AG04450 (cell line): ENCODE results near the gene HIVEP3. TPM values are rescaled to one million over a fixed set of nuclear protein-coding genes. Genes with fewer than 3 reads are reported as not detected.

Source experiments
- CTCF ChIA-PET: fragments of 300-600, 350-600 bp; formaldehyde crosslinking; extraction: SDS; loops from one replicate; lab custom pipeline; 2022; ENCODE audit warnings: antibody characterized with exemption, inconsistent platforms; lab: Charles Lee
- POLR2A ChIA-PET: fragments of 350-600 bp; formaldehyde crosslinking; extraction: SDS; loops from one replicate; lab custom pipeline; 2021; ENCODE audit warnings: antibody characterized with exemption, inconsistent platforms; lab: Yijun Ruan, JAX
- DNase-seq: peaks from one replicate; pipeline ENCODE4 v3.0.0-alpha.2; 2011; ENCODE audit warnings: low read depth, low spot score
- H3K27ac ChIP-seq: one replicate; pipeline ENCODE4 v1.5.1; 2012; ENCODE audit warnings: low read depth, low read length, control low read depth
- H3K27me3 ChIP-seq: one replicate; pipeline ENCODE4 v1.6.0; 2012; ENCODE audit warnings: low read length; ENCODE audit not compliant: control insufficient read depth, insufficient read depth
- H3K4me3 ChIP-seq: 2 replicates; pipeline ENCODE4 v1.5.1; 2011; ENCODE audit warnings: mild to moderate bottlenecking, low read depth, low read length, control low read depth
- H3K9me3 ChIP-seq: 2 replicates; pipeline ENCODE4 v1.5.1; 2012; ENCODE audit warnings: low read length; ENCODE audit not compliant: control insufficient read depth, insufficient read depth
- polyA plus RNA-seq: library from polyadenylated mRNA; depleted of rRNA; stranded (reverse); fragments of >200 nt; gene quantifications from 2 replicates; pipeline ENCODE4 v1.2.3, GENCODE V29; 2011
- TF ChIP-seq, protein P1 (sequence below): IDR thresholded peaks from 2 replicates; pipeline ENCODE4 v1.5.1; 2011; ENCODE audit warnings: low read depth, low read length, control low read depth, inconsistent platforms

Gene HIVEP3
- polyA plus RNA-seq, 1 experiment = 4.8 TPM

DNA sequence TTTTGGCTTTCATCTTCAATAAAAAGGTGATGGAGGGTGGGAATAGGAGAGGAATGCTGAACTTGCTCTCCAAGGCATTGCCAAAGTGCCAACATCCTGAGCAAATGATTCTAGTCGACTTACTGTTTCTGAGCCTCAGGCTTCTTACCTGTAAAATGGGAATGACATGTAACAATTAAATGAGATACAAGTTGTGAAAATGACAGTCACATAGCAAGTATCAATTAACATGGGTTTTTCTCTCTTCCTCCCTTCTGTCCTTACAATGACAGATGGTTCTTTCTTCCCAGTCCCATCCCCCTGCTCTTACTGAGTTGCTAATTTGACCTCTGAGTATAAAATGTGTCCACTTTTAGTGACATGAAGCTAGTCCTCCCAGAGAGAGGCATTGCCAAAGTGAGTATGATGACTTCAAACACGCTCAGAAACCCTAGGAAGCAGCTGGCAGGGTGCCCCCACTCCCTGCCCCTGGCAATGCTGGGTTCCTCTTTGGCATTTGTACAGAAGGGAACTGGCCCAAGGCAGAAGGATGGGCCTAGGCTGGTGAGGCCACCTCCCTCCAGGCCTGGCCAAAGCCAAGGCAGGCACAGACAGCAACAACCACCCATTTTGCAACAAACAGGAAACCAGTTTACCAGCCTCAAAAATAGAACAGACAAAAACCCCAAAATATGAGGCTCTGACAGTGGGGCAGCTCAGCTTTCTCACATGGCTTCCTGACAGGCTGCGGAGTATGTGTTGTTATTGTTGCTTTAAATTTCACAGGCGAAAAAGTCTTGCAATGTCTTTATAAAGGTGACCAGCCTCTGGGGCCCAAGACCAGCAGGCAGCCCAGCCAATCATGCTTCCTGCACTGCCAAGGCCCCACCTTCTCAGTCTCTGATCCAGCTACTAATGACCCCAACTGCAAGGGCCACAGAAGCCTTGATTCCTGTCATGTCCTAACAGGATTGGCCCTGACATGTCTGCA is 115.9 kb downstream of the HIVEP3 start:
- Histone ChIP-seq H3K27ac (no peak overlapping the region), H3K4me3 (no peak overlapping the region), H3K27me3 (no peaks in the 10 kb centered on the region), H3K9me3 (no peaks in the 10 kb centered on the region)
- ChIA-PET CTCF (interaction anchor here (1.1 to 1.6 kb wide), 2 partner anchors 204 to 371 kb away, joined by 3 to 4 read pairs; no protein-coding TSS in a partner anchor), POLR2A (no interaction called here)
- TF ChIP-seq, protein P1, sequence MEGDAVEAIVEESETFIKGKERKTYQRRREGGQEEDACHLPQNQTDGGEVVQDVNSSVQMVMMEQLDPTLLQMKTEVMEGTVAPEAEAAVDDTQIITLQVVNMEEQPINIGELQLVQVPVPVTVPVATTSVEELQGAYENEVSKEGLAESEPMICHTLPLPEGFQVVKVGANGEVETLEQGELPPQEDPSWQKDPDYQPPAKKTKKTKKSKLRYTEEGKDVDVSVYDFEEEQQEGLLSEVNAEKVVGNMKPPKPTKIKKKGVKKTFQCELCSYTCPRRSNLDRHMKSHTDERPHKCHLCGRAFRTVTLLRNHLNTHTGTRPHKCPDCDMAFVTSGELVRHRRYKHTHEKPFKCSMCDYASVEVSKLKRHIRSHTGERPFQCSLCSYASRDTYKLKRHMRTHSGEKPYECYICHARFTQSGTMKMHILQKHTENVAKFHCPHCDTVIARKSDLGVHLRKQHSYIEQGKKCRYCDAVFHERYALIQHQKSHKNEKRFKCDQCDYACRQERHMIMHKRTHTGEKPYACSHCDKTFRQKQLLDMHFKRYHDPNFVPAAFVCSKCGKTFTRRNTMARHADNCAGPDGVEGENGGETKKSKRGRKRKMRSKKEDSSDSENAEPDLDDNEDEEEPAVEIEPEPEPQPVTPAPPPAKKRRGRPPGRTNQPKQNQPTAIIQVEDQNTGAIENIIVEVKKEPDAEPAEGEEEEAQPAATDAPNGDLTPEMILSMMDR = no peak
- no peak for DNase-seq

DNA sequence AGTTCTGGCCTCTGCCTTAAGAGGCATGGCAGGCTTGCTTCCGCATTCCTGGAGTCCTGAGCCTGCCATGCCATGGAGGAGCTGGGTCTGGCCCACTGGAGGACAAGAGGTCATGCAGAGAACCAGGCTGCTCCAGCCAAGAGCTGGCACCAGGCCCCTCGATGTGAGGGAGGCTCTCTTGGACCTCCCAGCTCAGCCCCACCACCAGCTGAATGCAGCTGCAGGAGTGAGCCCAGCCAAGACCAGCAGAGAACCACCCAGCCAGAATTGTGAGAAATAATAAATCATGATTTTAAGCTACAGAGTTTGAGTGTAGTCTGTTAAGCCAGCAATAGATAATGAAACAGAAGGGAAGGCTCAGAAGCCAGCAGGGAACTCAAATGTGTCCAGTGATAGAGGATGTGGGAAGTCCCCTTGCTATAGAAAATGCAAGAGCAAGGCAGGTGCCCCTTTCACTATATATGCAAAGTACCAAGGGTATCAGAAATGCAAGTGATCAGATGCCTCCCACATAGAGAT is 118.4 kb downstream of the HIVEP3 start:
- no peak for DNase-seq
- CTCF ChIA-PET = interaction anchor here (0.6 kb wide), 1 partner anchor 179 kb away, joined by 3 read pairs; no protein-coding TSS in a partner anchor
- Histone ChIP-seq H3K27me3 (no peaks in the 10 kb centered on the region), H3K4me3 (no peak overlapping the region), H3K9me3 (no peaks in the 10 kb centered on the region), H3K27ac (no peak overlapping the region)
- POLR2A ChIA-PET = interaction anchor here (0.7 to 1.2 kb wide), 2 partner anchors 58 to 127 kb away, joined by 3 to 7 read pairs; no protein-coding TSS in a partner anchor
- TF ChIP-seq, protein P1 = no peak

DNA sequence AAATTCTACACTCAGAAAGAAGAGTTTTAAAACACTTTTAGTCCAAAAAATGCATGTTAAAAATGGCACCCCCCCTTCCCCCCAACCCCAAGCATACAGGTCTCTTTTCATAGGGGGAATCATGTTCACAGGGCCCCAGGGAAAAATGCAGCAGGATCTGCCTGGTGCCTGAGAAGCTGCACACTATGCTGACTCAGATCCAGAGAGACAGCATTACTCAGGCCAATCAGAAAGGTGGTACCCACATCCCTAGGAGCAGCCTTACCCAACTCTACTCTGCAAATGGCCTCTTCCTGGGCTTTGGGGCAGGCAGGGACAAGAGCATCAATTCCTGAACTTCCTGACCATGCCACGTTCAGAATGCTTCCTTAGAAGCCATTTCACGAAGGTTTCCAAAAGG is 119.0 kb downstream of the HIVEP3 start:
- TF ChIP-seq, protein P1 = no peak
- Histone ChIP-seq H3K27me3 (no peaks in the 10 kb centered on the region), H3K27ac (no peak overlapping the region), H3K9me3 (no peaks in the 10 kb centered on the region), H3K4me3 (no peak overlapping the region)
- DNase-seq = no peak
- ChIA-PET CTCF (interaction anchor here (0.6 kb wide), 1 partner anchor 179 kb away, joined by 3 read pairs; no protein-coding TSS in a partner anchor), POLR2A (interaction anchor here (0.7 to 1.2 kb wide), 2 partner anchors 57 to 127 kb away, joined by 3 to 7 read pairs; no protein-coding TSS in a partner anchor)

DNA sequence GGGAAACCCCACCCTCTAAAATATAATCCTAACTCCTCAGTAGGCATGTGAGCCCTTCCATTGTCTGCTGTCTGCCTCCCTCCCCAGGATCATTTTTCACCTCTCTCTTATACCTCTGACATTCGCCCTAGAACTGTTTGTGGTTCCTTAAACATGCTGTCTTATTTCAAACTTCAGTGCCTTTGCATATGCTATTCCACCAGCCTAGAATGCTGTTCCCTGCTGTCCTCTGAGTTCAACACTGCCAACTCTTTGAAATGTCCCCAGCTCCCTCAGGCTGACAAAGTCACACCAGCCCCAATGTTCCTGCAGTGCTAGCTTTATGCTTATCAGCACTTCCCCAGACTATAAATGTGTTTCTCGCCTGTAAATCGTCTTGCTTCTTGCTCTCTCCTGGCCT is 119.5 kb downstream of the HIVEP3 start:
- TF ChIP-seq, protein P1 = no peak
- Histone ChIP-seq H3K27me3 (no peaks in the 10 kb centered on the region), H3K4me3 (no peak overlapping the region), H3K9me3 (no peaks in the 10 kb centered on the region), H3K27ac (no peak overlapping the region)
- ChIA-PET POLR2A (interaction anchor here (1.2 kb wide), 1 partner anchor 126 kb away, joined by 3 read pairs; no protein-coding TSS in a partner anchor), CTCF (interaction anchor here (1.9 kb wide), 1 partner anchor 226 kb away, joined by 6 read pairs; no protein-coding TSS in a partner anchor)
- DNase-seq = no peak
